Fibroblast of the conjunctiva (primary cell): ENCODE results near the gene ELOA.
"Not testable (repeated sequence)": the region's sequence is repeated elsewhere in the genome, so short reads cannot be mapped to it uniquely, and the experiment has no call there.

ENCODE experiments used
- DNase-seq: peaks from one replicate; pipeline ENCODE4 v3.0.0-alpha.2; 2010; ENCODE audit warnings: low read depth

The ELOA gene

GRCh38 chr1:23783141-23783540 lies 39.9 kb downstream of the ELOA start:
- not testable (repeated sequence) for DNase-seq

- no peak for DNase-seq
Observed at GRCh38 chr1:23784846-23785245, 41.6 kb downstream of the ELOA start.

GRCh38 chr1:23787701-23788100 lies 44.4 kb downstream of the ELOA start:
- no peak for DNase-seq

- DNase-seq, result no peak
Observed at GRCh38 chr1:23788695-23789094, 45.4 kb downstream of the ELOA start.

DNA sequence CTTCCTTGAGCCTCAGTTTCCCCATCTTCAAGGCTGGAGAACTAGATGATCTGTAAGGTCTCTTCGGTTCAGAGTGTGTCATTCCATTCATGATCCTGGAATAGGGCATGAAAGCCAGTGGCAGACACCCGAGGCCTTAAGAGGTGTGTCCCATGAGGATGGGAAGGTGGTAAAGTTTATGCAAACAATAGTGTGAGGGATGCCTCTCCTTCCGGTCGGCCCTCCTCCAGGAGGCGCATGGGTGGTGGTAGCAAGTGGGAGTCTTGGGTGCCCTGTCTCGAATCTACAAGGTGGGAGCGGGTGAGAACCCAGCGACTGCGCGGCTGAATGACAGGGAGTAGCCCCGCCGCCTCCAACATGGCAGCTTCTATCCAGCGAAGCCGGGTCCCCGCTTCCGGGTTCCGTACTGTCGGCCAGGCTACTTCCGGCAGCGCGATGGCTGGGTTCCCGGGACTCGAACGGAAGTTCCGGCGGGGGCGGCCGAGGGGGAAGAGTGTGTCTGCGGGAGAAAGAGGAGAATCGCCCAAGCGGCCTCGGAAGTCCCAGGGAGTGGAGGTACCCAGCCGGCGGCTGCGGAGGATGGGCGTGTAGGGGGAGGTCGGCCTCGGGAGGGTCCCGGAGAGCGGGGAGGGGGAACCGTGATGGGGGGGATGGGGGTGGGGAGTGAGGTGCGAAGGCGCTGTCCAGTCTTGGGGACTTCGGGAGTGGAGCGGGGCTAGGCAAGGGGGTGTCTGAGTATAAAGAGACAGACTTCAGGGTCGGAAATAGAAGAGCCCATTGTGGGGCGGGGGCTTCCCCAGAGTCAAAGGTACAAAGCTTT lies 47.6 kb downstream of the ELOA start, which contains the start of gene LYPLA2:
Gene LYPLA2 (plus strand): TSS at position 450 of the 820 bp plus-strand sequence. CDS start 1,538 bp downstream, outside the sequence.
- DNase-seq, result peak; percentile 77

- no peak for DNase-seq
Observed at GRCh38 chr1:23791516-23792047, 48.3 kb downstream of the ELOA start.

DNA sequence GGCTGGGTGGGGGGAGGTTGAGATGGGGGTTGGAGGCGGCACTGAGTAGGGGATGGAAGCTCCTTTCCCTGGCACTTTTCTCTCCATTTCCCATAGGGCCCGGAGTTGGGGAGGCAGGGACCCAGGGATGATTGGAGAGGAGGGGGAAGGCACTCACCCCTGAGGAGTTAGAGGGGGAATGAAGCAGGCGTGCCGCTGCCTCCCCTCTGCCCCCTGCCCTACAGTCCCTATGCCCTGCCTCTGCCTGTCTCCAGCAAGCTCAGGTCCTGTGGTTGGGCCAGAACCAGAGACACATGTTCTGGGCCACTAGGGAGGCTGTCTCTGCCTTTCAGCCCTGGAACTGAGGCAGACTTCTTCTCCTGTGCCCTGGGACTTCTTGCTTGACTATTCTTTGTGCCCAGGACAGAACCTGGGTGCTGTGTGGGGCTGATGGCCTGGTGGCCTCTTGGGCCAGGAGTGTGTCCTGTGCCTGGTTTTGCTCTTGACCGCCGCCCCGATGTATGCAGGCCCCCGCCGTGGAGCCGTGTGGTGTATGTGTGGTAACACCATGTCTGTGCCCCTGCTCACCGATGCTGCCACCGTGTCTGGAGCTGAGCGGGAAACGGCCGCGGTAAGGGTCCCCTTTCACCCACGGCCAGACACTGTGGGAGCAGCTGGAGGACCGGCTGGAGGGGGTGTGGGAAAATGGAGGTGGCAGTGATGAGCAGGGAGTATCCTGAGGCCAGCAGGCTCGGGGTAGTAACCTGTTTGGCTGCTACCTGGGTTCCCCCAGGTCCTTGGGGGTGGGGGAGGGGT lies 49.1 kb downstream of the ELOA start:
- no peak for DNase-seq

DNA sequence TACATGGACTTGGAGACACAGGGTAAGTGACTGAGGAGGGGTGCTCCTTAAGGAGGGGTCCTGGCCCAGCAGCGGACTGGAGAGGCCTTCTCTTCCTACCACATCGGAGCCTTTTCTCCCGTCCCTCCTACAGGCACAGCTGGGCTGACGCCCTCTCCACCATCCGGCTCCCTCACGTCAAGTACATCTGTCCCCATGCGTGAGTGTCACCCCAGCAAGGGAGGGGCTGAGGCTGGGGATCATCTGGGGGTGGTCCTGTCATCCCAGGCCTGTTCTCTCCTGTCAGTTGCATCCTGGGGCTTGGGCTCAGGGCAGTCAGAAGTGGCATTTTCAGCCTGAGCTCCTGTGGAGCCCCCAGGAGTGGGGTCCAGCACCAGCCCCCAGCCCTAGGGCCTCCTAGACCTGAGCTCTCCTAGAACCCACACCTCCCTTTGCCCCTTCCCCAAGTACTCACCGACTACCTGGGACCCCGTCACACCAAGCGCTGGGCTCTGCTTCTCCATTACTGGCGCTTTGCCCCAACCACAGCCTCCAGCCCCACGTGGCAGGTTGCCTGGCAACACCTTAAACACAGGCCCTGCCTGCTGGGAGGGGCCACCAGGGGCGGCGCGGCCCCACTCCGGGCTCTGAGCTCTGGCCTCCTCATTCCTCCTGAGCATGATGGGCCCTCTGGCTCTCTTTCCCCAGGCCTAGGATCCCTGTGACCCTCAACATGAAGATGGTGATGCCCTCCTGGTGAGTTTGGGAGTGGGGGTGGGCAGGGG lies 49.9 kb downstream of the ELOA start:
- no peak for DNase-seq

DNA sequence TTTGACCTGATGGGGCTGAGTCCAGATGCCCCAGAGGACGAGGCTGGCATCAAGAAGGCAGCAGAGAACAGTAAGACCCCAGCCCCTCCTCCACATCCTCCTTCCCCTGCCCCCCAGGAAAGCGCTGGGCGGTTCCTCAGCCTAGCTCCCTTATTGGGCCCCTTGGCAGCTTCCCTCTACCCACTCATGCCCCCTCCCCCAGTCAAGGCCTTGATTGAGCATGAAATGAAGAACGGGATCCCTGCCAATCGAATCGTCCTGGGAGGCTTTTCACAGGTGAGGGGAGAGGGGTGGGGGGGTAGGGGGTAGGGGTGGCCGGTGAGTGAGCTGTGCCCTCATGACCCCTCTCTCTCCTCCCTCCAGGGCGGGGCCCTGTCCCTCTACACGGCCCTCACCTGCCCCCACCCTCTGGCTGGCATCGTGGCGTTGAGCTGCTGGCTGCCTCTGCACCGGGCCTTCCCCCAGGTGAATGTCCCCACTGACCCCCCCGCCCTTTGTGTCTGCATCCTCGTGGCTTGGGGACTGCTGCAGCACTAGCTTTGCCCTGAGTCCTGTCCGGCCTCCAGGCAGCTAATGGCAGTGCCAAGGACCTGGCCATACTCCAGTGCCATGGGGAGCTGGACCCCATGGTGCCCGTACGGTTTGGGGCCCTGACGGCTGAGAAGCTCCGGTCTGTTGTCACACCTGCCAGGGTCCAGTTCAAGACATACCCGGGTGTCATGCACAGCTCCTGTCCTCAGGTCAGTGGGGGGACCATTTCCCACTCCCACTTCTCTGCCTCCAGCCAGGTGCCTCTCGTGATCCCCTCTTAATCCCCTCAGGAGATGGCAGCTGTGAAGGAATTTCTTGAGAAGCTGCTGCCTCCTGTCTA lies 50.8 kb downstream of the ELOA start:
- DNase-seq, result no peak

GRCh38 chr1:23794732-23795182 lies 51.5 kb downstream of the ELOA start:
- DNase-seq, result not testable (repeated sequence)

DNA sequence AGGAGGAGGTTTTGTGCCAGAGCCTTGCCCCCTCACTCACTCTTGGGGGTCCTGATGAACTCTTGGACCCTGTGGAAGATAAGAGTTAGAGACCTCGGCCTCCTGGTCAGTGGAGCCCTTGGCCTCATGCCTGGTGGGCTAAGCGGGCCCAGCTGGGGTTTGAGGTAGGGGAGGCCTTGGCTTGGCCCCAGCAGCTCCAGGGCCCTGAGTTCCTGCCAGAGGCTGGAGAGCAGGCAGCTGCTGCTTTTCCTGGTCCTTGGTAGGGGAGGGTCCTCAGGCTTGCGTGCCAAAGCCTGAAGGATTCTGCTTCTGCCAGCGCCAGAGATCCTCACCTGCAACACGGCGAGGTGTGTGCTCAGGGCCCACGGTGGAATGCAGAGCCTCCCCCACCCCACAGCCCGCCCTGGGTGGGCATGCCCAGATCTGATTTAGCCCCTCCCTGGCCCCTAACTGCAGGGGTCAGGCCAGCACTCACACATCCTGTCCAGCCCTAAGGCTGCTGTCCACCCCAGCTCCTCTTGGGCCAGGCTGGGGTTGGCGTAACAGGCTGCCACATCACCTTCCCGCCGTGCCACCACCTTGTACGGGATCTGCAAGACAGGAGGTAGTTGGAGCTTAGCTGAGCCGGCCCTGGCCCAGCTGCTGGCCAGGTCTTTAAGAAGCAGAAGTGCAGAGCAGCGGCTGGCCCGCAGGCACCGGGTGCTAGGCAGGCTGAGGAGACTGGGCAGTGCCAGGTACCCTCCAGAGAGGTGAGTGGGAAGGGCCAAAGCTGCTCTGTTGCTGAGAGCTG lies 52.6 kb downstream of the ELOA start:
- DNase-seq, result no peak

GRCh38 chr1:23796466-23797271 lies 53.4 kb downstream of the ELOA start:
- DNase-seq, result no peak

DNA sequence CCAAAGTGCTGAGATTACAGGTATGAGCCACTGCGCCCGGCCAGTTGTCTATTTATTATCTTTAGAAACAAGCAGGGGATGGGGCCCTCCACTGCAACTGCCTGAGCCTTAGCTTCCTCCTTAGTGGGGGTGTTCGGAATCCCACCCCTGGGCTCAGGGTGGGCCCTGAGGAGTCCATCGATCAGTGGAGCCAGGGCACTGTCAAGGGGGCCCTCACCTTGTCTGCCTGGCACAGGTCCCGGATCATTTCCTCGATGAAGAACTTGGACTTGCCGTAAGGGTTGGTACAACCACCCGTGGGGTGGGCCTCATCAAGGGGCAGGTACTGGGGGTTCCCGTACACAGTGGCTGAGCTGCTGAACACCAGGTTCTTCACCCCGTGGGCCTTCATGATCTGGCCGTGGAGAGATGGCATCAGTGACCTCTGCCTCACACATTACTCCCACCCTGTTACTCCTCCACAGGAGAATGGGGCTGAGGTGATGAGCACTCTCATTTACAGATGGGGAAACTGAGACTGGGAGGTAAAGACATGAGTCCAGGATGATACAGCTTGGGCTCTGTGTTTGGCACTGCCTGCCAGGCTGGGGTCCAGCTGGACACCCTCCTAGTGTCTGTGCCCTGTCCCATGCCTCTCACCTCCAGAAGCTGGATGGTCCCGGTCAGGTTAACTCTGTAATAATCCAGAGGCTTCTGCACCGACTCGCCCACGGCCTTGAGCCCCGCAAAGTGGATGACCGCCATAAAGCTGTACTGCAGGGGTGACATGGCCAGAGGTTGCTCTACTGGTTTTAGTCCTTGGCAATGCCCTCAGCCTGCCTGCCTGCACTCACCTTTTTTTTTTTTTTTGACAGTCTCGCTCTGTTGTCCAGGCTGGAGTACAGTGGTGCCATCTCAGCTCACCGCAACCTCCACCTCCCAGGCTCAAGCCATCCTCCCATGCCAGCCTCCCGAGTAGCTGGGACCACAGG lies 54.5 kb downstream of the ELOA start:
- no peak for DNase-seq

DNA sequence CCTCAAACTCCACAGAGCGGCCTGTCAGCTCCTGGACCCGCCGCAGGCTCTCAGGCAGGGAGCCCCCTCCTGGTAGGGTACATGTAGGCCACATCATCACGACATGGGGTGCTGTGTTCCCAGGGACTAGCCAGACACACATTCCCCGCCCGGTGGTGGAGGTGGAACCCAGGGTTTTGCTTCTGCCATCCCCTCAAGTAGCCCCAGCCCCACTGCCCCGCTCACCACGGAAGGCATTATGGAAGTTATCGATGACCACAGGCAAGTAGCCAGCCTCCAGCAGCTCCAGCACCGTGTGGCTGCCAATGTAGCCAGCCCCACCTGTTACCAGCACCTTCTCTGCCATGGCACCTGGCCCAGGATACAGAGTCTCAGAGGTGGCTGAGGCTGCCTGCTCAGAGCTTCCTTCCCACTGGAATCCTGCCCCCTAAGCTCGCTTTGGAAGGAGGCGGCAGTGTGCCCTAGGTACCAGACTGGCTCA lies 55.4 kb downstream of the ELOA start:
- DNase-seq, result no peak

DNA sequence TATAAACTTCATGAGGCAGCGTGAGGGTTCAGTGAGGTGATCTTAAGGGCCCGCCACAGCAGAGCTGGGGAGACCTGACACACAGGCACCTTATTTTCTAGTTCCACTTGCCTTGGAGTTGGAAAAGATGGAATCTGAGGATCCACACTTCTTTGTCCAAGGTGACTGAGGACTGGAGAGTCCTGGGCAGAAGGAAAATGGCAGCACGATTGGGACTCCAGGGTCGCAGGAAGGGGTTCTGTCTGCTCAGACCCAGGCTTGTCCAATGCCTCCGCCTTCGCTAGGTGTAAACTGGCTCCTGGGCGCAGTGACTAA lies 55.9 kb downstream of the ELOA start:
- DNase-seq, result no peak

DNA sequence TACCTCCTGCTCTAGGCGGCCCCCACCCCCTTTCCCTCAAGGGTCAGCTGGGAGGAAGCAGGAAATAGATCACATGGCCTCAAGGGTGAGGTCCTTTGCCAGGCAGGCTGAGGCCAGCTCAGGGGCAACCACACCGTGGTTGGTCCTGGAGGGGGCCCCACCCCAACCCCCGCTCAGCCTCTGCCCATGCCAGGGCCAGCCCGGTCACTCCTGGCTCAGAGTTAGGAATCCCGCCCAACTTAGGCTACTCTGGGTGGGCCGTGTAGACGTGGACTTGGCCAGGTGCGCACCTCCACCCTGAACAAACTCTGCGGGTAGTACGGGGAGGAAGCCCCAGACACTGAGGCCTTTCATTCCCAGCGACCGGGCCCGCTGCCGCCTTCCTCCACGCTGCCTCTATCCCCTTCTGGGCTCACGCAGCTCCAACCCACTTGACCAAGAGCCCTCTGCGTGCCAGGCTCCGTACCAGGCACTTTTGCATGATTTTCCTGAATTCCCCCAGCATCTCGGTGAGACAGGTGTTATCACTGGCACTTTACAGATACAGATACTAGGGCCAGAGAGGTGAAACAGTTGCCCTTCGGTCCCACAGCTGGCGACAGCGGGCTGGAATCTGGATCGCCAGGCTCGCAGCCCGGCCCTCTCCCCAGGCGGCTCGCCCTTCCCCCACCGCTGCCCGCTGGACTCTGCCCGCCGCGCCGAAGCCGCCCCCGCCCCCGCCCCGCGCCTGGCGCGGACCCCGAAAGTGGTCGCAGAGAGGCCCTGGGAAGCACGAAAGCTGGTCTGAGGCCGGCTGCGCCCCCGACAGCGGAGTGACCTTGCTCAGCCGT lies 56.5 kb downstream of the ELOA start:
- DNase-seq, result no peak
